ENCODE results near the gene MYO19. TPM values are rescaled to one million over a fixed set of nuclear protein-coding genes. Genes with fewer than 3 reads are reported as not detected.
"Not testable (repeated sequence)": the region's sequence is repeated elsewhere in the genome, so short reads cannot be mapped to it uniquely, and the experiment has no call there.

The MYO19 gene
- total RNA-seq, 1 donor from 2014 or later: 72.4 TPM

DNA sequence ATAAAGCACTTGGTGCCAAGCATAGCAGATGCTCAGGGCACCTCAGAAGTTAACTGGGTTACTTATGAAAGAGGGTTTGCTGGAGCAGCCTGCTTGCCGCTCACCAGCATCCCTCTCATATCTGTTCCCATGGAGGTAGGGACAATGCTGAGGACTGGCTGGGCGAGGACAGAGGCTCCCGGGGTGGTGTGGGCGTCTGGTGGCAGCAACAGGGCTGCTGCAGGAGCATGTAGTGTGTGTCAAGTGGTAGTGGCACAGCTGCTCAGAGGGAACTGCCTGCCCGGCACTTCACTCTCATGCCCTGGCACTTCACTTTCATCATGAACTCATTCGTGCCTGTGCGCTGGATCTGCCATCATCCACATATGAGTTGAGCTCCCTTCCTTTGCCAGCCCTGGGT lies 75.1 kb downstream of the MYO19 start:
- H3K36me3 ChIP-seq: no peaks in the 10 kb centered on the region
- DNase-seq (ENCODE audit: low spot score): no peak
- Mint-ChIP-seq H3K4me1 (no peaks in the 10 kb centered on the region), H3K4me3 (no peak overlapping the region), H3K9me3 (no peaks in the 10 kb centered on the region), H3K27me3 (ENCODE audit: insufficient read depth, low read depth) (peaks cover 28% of the 10 kb centered on the region), H3K36me3 (no peaks in the 10 kb centered on the region), H3K27ac (no peak overlapping the region)
- no peak overlapping the region for H3K4me3 ChIP-seq
- no peaks in the 10 kb centered on the region for H3F3A ChIP-seq (ENCODE audit: low read depth)
- H3K4me1 ChIP-seq: no peaks in the 10 kb centered on the region
- no peak overlapping the region for H3K9ac ChIP-seq
- no peak overlapping the region for H2AFZ ChIP-seq (replicated peaks)
- H3K27ac ChIP-seq: no peak overlapping the region
- H3K4me2 ChIP-seq: no peak overlapping the region
- H3K27me3 ChIP-seq: peaks cover 36% of the 10 kb centered on the region
- no peaks in the 10 kb centered on the region for H3K9me3 ChIP-seq (ENCODE audit: low read depth)
- TF ChIP-seq, protein P1, sequence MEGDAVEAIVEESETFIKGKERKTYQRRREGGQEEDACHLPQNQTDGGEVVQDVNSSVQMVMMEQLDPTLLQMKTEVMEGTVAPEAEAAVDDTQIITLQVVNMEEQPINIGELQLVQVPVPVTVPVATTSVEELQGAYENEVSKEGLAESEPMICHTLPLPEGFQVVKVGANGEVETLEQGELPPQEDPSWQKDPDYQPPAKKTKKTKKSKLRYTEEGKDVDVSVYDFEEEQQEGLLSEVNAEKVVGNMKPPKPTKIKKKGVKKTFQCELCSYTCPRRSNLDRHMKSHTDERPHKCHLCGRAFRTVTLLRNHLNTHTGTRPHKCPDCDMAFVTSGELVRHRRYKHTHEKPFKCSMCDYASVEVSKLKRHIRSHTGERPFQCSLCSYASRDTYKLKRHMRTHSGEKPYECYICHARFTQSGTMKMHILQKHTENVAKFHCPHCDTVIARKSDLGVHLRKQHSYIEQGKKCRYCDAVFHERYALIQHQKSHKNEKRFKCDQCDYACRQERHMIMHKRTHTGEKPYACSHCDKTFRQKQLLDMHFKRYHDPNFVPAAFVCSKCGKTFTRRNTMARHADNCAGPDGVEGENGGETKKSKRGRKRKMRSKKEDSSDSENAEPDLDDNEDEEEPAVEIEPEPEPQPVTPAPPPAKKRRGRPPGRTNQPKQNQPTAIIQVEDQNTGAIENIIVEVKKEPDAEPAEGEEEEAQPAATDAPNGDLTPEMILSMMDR (IDR thresholded peaks at IDR 0.05): no peak
- TF ChIP-seq EZH2 (IDR thresholded peaks at IDR 0.05) (no peak), EZH2phosphoT487 (IDR thresholded peaks at IDR 0.05) (no peak)
- H4K20me1 ChIP-seq (ENCODE audit: low read depth): peaks cover 5% of the 10 kb centered on the region
- H3K79me2 ChIP-seq (ENCODE audit: low read depth): no peaks in the 10 kb centered on the region

DNA sequence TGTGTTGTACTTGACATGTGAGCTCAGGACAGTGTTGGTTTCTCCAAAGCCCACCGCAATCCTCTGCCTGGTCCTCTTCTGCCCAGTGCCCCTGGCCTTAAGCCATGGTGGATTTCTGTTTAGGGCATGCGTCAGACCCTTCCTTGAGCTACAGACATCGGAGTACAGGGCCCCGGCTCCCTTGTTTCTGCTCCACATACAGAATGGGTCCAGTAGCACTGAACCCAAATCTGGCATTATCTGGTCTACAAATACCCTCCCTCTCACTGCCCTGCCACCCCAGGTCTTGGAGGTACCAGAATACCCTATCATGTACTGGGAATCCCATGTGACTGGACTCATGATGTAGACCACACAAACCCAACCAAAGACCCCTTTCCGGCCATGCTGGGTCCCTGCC lies 75.6 kb downstream of the MYO19 start:
- H3K27ac Mint-ChIP-seq: no peak overlapping the region
- Histone ChIP-seq H3K9me3 (ENCODE audit: low read depth) (no peaks in the 10 kb centered on the region), H4K20me1 (ENCODE audit: low read depth) (no peaks in the 10 kb centered on the region), H3K4me2 (no peak overlapping the region), H3K4me1 (no peaks in the 10 kb centered on the region), H2AFZ (replicated peaks) (no peak overlapping the region), H3K4me3 (no peak overlapping the region), H3K9ac (no peak overlapping the region), H3K36me3 (no peaks in the 10 kb centered on the region), H3K27ac (no peak overlapping the region), H3K27me3 (peaks cover 31% of the 10 kb centered on the region), H3F3A (ENCODE audit: low read depth) (no peaks in the 10 kb centered on the region), H3K79me2 (ENCODE audit: low read depth) (no peaks in the 10 kb centered on the region)
- TF ChIP-seq EZH2 (IDR thresholded peaks at IDR 0.05): no peak
- no peak for TF ChIP-seq EZH2phosphoT487 (IDR thresholded peaks at IDR 0.05)
- TF ChIP-seq, protein P1 (IDR thresholded peaks at IDR 0.05): no peak
- no peaks in the 10 kb centered on the region for H3K4me1 Mint-ChIP-seq
- H3K9me3 Mint-ChIP-seq: no peaks in the 10 kb centered on the region
- no peaks in the 10 kb centered on the region for H3K36me3 Mint-ChIP-seq
- peaks cover 28% of the 10 kb centered on the region for H3K27me3 Mint-ChIP-seq (ENCODE audit: insufficient read depth, low read depth)
- H3K4me3 Mint-ChIP-seq: no peak overlapping the region
- no peak for DNase-seq (ENCODE audit: low spot score)

DNA sequence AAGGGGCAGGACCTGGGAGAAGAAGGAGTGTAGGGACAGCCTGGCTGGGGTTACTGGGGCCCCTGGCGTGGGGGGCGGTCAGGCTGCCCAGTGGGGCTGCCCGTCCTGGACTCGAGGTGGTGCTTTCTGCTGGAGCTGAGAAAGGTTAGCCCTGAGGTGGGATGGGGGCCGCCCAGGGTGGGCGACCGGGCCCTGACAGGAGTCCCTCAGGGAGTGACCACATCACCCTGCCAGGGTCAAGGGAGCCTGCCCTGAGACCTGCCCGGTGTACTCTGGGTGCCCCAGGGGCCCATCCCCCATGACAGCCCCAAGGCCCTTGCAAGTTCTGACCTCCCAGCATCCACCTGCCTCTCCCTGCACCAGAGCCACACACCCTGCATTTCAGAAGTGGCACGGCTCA lies 77.0 kb downstream of the MYO19 start:
- not testable (repeated sequence) for H3F3A ChIP-seq (ENCODE audit: low read depth); H2AFZ ChIP-seq (replicated peaks); H3K9ac ChIP-seq; H3K4me1 ChIP-seq; H3K4me2 ChIP-seq; H3K4me3 Mint-ChIP-seq; H3K4me1 Mint-ChIP-seq; H3K9me3 ChIP-seq (ENCODE audit: low read depth); H3K36me3 Mint-ChIP-seq; H3K4me3 ChIP-seq; H4K20me1 ChIP-seq (ENCODE audit: low read depth); H3K36me3 ChIP-seq; H3K9me3 Mint-ChIP-seq; H3K79me2 ChIP-seq (ENCODE audit: low read depth); H3K27ac ChIP-seq; DNase-seq (ENCODE audit: low spot score); H3K27ac Mint-ChIP-seq
- H3K27me3 Mint-ChIP-seq (ENCODE audit: insufficient read depth, low read depth): peaks cover 17% of the 10 kb centered on the region
- H3K27me3 ChIP-seq: peaks cover 25% of the 10 kb centered on the region

DNA sequence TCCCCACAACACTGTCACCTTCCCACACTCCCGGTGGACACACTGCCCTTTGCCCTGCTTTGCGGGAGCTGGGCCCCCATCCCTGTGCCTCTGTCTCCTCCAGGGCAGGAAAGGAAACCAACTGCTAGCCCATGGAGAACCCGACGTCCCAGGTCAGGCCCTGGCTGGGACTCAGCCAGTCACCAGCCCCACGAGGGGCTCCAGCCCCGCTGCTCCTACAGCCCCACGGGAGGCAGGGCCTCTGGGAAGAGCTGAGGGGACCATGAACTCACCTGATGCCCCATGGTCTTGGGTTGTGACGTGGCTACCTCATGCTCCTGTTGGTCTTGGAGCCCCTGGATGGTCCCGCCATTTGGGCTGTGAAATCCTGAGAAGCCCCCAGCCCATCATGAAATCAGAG lies 81.8 kb downstream of the MYO19 start:
- H3K9me3 ChIP-seq (ENCODE audit: low read depth); H3F3A ChIP-seq (ENCODE audit: low read depth); H3K4me1 ChIP-seq; DNase-seq (ENCODE audit: low spot score); H3K4me3 ChIP-seq; H3K4me1 Mint-ChIP-seq; H3K27me3 ChIP-seq; H3K9me3 Mint-ChIP-seq; H3K4me2 ChIP-seq; H3K79me2 ChIP-seq (ENCODE audit: low read depth); H3K27ac ChIP-seq; H3K36me3 Mint-ChIP-seq; H3K36me3 ChIP-seq; H3K27me3 Mint-ChIP-seq (ENCODE audit: insufficient read depth, low read depth); H3K27ac Mint-ChIP-seq; H3K9ac ChIP-seq; H4K20me1 ChIP-seq (ENCODE audit: low read depth); H3K4me3 Mint-ChIP-seq; H2AFZ ChIP-seq (replicated peaks): not testable (repeated sequence)

DNA sequence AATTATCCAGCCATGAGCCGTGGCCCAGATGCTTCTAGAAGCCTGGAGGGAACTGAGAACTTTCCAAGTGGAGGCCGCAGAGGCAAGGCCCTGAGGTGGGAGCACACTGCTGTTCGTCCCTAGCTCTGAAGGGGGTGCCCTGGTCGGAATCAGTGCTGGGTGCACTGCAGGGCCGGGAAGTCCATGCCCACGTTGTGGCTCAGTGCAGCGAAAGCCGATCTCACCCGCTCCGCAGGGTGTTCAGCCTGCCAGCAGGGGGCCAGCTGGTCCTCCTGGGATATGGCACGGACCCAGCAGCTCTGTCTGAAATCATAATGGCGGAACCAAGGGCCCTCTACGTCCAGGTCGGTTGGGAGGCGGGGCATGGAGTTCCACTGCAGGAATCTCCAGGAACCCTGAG lies 84.7 kb downstream of the MYO19 start:
- H2AFZ ChIP-seq (replicated peaks); H3K9me3 Mint-ChIP-seq; H3K79me2 ChIP-seq (ENCODE audit: low read depth); H3K4me2 ChIP-seq; H3F3A ChIP-seq (ENCODE audit: low read depth); H3K9ac ChIP-seq; H3K27me3 ChIP-seq; H3K4me3 Mint-ChIP-seq; H3K36me3 ChIP-seq; DNase-seq (ENCODE audit: low spot score); H4K20me1 ChIP-seq (ENCODE audit: low read depth); H3K36me3 Mint-ChIP-seq; H3K4me1 Mint-ChIP-seq; H3K4me3 ChIP-seq; H3K27ac Mint-ChIP-seq; H3K4me1 ChIP-seq; H3K27me3 Mint-ChIP-seq (ENCODE audit: insufficient read depth, low read depth); H3K9me3 ChIP-seq (ENCODE audit: low read depth); H3K27ac ChIP-seq: not testable (repeated sequence)

Small RNA genes lying within 50 kb of the gene (small RNA-seq; reads per million reads assigned to genes)
- gene RNA5SP439: not detected

Other genes starting within 250 kb of the MYO19 start
- gene TBC1D3G, start 211.0 kb downstream of the MYO19 start, total RNA-seq (ENCODE audit: low replicate concordance): not detected in 2 replicates
- gene TBC1D3H, start 146.4 kb downstream of the MYO19 start, total RNA-seq (ENCODE audit: low replicate concordance): not detected in 2 replicates
- 68.4 and 83.5 TPM in 2 replicates for gene ZNHIT3, start 48.2 kb downstream of the MYO19 start, total RNA-seq (ENCODE audit: low replicate concordance)
- 7.0 and 10.2 TPM in 2 replicates for gene PIGW, start 119 bp upstream of the MYO19 start, total RNA-seq (ENCODE audit: low replicate concordance)
- 44.4 and 79.5 TPM in 2 replicates for gene GGNBP2, start 10.1 kb upstream of the MYO19 start, total RNA-seq (ENCODE audit: low replicate concordance)
- 14.4 and 27.3 TPM in 2 replicates for gene DHRS11, start 57.0 kb upstream of the MYO19 start, total RNA-seq (ENCODE audit: low replicate concordance)
- gene MRM1, start 66.7 kb upstream of the MYO19 start, total RNA-seq (ENCODE audit: low replicate concordance): 0.65 and 4.1 TPM in 2 replicates